Nucleus accumbens (tissue), 56 donors: ENCODE measurements around the gene HOXA7.

Experiments
- DNase-seq, 56 donors: peaks; one replicate each; lab custom pipeline; 2025; lab: John Stamatoyannopoulos, UW

The HOXA7 gene

DNA sequence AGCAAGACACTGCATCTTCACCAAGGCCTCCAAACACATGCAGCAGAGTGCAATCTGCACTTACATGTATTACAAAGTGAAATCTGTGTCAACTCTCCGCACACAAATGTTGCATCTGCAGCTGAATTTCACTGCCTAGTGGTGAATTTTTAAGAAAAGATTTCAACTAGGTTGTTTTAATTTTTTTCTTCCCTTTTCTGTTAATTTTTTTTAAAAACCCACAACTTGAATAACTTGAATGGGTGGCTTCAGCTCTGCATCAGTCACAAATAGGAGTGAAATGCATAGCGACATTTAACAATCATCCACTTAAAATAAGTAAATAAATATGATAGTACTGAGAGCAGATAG is 37.5 kb upstream of the HOXA7 start:
- no peak for DNase-seq

DNA sequence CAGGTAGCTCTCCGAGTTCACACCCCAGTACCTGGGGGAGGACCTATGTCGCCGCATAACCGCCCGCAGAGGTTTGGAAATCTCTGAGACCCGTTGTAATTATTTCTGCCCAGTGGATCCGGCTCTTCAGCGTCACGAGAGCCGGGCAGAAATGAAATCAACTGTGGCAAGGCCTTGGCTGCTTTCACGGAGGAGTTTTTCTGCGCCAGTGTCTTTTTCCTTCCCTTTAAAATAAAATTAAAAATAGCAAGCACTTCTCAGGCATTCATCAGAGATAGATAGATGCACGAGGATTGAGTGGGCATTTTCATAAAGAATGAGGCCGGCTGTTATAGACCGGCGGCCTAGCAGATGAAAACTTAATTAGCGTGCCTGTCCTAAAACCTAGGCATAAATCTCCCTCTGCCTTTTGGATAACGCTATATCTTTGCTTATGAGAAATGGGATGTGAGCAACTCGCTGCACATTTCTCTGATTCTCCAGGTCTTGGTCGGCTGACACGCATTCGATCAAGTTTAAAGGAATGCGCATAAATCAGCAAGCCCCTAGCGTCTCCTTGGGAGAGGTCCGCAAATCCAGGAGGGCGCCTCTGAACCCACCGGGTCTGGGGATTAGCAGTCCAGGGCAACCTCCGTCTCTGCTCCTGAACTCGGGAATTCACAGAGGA is 37.0 kb upstream of the HOXA7 start:
- no peak for DNase-seq

DNA sequence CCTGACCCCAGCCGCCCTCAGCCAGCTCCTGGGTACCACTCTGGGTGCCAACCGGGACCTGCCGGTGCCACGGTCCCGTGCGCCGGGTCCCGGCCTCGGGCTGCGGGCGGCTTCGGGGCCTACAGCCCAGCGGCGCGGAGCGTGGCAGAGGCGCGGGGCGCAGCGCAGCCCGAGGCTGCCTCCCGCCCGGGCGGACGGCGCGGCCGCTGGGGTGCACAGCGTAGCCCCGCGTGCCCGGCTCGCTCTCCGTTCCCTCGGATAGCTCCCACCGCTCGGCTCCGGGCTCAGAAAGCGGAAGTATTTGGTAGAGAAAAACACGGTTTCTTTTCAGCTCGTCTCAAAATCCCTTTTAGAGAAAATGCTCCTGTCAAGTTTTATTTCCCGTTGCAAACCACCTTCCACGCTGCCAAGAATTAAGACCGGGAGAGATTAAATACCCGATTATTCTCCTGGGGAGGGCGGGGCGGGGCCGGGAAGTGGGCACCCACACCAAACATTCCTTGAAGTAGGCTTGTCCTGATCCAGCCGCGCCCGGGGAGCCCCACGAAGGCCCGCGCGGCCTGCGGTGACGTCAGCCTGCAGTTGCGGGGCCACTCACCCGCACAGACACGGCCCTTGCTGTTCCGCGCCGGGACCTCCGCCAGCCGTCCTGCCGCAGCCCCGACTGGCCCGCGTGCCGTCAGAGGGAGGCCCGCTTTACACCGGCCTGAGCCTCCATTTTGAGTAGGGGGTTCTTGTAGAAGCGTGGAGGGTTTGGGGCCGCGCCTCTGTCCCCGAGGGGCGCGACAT is 36.3 kb upstream of the HOXA7 start:
- no peak for DNase-seq

DNA sequence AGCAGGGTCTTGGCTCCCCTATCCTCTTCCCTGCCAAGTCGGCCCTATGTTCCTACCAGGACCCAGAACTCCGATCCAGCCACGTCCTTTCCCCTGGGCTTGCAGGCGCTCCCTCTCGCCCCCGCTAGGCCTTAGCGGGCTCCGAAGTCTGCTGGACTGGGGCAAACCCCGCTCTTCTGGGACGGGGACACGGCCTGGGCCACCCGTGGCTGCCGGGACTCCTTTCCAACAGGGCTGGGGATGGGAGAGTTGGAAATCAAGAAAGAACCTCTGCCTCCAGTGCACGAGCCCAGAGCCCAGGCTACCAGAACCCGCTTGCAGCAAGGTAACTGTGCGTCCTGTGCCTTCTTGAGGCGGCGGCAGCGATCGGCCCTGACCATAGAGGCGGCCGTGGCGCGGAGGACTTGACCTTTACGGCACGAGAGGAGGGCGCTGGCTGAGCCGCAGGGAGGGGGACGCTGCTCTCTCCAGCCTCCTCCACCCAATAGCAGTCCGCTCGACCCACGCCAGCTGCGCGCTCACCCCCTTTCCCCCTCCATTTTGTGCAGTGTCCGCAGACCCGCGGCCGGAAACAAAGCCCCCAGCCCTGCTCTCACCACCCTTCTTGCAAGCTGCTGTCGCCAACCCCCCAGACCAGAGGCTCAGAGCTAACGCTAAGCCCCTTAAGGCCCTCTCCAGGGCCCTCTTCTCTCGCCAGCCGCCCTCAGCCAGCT is 35.5 kb upstream of the HOXA7 start:
- DNase-seq, result no peak

DNA sequence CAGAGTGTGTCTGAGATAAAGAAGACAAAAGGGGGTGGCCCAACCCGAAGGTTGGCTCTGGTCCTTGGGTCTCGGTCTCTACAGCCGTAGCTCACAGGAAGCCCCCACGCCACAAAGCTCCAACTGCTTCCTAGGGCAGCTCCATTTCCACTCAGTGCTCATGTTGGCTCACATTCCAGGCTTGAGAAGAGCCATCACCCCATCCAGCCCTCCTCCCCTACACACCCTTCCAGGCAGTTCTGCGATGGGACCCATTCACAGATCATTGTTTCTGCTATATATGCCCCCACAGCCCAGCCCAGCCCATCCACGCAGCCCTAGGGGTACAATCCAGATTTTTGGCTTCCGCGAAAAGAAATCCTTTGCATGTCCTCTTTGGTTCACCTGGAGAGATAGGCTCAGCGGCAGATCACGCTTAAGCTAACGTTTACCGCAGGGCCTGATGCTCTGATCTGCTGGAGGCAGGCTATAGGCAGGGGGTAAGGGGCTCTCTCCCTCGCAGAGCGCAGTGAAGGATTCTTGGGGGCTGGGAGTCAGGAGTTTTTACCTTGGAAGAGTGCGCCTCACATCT is 34.8 kb upstream of the HOXA7 start:
- no peak for DNase-seq

DNA sequence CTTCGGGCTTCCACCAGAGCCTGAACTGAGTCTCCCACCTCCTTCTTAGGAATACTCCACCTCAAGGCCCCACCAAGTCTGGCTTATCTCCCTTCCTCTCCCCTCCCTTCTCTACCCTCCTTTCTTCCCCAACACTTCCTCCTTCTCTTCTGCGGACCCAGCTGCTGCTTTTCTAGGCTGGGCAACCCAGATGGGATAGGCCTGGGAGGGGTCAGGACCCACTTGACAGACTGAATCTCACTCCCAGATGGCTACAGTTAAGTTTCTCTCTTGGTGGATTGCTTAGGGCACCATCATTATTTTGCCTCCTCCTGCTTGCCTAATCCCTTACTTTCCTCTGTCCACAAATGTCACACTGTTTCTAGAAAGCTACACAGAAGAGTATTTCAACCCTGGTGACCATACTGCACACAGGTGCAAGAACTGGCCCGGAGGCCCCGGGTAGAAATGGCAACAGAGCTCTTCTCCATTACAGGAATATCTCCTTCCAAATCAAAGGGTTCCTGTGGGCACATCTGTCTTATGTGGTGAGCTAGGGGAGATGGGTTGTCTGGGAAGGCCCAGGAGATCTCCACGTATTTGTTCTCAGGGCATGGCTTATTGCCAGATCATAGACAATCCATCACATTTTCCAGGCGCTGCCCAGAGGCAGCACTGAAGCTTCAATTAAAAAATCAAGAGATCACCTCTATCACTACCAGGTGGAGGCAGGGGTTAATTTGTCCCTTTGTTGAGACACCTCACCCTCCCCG is 33.7 kb upstream of the HOXA7 start:
- DNase-seq, result no peak

DNA sequence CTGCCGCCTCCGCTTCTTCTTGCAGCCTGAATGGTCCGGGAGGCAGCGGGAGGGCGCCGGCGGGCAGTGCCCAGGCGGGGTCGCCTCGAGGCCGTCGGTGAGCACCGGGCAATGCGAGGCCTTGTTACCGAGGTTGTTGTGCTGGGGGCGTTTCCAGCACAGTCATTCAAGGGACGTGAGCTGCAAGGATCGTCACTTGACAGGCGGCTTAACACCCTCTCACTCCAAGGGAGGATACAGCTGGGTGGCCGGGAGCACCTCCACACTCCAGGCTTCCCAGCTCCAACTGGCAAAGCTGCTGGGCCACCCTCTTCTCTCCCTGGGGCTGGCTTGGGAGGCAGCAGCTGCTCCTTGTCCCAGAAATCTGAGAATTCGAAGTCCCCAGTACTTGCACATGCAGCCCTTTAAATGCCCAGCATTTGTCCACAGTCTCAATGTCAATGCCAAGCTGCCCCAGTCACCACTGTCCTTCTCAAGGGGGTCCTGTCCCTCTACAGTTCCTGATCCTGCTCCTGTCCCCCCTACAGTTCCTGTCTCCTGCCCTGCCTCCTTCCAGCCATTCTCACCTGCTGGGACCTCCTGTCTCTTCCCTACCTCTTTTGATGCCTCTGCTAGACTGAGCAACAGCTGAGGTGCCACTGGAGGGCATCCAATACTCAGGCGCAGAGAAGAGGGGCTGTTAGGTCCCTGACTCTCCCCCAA is 33.0 kb upstream of the HOXA7 start:
- DNase-seq, result no peak

DNA sequence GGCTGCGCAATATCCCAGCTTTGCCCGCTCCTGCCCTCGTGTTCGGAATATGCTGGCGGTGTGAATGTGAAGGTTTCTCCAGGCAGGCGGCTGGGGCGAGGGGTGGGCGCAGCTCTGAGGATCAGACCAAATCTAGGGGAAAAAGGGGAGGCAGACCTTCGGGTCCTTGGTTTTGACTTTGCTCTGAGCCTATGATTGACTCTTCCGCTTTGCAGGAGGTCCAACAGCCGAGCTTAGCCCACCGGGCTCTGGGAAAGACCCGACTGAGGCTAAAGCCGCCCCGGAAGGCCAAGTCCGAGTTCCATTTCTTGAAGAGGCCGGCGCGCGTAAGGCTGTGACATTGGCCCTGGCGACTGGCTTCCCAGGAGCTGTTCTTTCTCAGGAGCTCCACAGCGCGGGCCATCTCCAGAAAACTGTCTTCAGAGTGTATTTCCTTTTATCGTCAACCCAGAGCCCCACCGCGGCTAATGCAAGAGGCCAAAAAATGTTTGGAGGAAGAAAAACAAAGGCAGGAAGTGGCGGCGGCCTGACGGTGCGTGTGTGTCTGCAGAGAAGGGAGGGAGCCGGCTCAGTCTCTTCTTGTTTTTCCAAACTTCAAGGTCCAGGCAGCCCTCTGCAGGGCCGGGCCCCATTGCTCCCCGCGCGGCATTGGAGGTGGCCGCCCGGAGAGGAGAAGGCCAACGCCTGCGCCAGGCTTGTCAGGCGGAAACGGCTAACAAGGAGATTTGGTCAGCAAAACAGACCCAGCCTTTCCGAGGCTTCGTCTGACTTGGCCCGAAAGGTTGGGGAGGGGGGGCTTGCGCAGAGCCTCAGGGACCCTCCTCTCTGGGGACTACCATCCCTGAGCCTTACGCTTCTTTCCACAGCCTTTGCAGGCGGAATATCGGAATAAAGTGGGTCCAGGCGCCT is 32.2 kb upstream of the HOXA7 start:
- no peak for DNase-seq

DNA sequence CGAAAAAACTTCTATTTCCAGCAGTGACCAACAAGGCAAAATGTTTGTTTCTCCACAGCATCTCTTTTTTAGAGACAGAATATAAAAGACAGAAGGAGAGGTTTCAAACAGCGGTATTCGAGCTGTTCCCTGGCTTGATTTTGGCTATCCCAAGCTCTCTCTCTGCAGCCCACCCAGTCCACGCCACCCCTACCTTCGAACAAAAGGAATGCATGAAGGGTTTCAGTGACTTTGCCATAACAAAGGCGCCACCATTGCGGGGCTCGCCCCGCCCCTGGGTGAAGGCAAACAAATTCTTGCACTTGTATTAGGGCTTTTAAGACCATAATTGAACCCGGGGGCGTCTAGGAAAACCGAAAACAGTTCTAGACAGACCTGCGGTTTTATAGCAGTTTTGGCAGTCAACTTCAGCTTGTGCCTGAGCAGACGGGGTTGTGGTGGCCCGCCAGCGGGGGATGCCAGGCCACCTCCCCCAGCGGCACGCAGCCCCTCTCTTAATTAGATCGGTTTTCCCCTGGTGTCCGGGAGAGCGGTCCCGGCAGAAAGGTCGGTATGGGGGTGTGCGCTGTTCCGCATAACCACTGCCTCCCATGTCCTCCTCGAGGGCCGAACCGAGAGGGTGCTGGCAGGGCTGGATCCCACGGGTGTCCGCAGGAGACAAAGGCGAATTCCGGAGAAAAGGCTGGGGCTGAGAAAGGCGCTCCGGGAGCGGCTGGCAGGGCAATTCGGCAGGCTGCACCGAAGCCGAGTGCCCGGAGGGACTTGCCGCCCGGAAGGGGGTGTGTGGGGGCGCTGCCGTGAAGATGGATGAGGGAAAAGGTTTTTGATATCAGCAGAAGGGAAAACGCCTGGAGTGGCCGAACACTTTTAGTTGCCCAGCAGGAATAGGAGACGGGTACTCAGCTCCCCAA is 31.3 kb upstream of the HOXA7 start:
- DNase-seq, result no peak

DNA sequence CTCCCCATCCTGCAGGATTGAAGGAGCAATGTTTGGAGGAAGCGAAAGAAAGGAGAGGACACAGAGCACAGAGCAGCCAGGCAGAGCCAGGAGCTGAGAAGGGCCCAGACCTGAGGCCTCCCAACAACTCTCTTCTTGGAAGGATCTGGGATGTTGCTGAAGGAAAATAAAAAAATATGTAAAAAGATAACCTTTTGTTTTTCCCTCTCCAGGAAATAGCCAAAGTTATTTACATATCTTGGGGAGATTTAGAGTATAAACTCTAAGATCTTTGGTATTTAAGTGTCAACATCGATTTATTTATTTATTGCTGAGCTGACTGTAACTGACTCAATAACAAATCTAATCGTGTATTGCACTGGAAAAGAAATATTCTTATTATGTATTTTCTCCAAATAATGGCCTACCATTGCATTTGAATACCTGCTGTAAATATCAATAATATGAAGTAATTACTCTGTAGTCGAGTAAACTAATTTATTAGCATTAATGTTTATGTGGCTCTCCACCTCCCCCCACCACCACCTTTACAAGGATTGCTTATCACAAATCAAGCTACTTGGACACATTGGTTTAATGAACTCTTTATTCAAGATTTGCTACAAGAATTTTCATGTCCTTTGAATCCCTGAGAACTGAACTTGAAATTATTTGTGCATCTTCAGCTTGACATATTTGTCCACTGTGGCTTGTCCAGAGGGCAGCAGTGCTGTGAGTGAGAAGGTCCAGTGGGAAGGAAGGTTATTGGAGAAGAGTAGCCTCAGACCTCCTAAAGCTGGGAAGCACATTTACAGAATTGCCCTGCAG is 30.4 kb upstream of the HOXA7 start:
- DNase-seq, result no peak

DNA sequence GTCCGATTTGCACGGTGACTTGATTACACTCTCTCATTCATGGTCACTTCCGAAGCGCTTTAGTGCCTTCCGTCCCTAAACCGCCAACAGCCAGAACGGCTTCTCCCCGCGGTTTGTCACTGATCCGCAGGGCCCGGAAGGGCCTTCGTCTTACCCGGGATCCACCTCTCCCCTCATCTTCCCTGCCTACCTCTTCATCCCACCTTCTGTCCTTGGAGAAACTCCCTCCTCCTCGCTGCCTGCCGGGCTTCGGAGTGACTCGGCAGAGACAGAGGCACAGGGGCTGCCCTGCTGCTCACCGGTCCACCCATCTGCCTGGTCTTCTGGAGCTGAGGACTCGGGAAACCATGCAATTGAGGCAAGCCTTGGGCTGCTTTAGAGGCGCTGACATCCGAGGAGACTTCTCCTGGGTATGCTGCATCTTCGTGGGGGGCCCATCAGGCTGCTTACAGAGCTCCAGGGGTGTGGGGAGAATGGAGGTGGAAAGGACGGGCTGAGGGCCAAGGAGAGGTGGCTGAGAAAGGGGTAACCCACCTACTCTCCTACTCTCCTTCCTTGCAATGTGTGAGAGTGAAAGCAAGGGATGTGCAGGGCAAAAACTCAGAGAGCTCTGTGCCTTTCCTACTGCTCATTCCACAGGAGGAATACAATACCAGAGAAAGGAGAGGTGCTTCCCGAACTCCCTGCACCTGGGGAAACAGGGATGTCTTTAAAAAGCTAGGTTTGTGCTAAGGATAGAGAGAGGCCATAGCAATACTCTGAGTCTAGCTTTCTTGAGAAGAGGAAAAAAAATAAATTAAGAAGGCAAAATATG is 29.6 kb upstream of the HOXA7 start:
- no peak for DNase-seq

DNA sequence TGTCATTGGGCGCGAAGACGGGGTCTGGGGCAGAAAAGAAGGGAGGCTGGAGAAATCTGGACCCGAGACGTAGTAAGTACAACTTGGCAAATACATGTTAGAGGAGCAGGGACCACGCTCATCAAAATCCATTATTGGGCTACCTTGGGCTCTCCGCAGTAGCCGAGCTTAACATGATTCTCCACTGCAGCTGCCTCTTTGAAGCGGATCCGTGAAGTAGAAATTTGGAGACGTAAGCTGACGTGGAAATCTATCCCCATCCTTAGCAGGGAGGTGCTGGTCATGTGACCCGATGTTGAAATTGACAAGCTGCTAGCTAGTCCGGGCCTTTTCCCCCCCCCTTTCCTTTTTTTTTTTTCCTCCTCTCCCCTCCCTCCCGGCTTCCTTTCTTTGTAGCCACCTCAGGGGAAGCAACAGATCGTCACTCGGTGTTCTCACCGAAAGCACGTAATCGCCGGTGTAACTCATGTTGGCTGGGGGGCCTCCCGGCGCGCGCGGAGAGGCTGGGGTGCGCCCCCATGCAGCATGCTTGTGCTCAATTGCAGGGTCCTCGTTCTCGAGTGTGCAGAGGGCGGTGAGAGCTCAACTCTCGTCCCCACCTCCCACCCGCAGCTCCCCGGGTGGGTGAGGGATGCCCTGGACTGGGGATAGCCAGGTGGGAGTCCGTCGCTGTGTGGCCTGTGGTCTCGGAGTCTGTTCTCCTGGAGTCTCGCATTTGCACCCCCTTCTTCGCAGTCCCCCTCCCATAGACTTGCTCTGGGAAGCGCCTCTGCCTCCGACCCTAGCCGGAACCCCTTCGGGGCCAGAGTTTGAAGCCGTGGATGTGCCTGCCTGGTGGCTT is 28.8 kb upstream of the HOXA7 start, which contains the start of gene HOXA11:
Gene HOXA11 (minus strand): TSS at position 220 of the 841 bp plus-strand sequence. CDS start 88 bp downstream, at position 132.
- no peak for DNase-seq

DNA sequence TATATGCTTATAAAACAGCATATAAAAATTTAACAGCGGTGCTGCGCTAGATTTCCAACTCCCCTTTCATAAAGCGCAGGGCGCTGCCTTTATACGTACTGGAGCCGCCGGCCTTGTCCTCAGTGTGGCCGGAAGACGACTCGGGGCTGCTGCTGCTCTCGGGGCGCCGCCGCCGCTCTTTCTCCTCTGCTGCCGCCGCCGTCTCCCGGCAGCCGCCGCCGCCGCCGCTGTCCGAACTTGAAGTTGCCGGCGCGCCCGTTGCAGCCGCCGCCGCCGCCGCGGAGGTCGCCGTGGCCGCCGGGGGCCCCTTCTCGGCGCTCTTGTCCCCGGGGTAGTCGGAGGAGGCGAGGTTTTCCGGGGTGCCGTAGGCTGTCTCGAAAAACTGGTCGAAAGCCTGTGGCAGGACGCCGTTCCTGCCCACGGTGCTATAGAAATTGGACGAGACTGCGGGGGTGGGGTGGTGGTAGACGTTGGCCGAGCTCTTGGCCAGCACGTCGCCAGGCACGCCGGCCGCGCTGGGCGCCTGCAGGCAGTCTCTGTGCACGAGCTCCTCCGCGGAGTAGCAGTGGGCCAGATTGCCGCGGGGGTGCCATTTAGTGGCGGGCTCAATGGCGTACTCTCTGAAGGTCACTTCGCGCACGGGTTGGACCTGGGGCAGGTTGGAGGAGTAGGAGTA is 28.0 kb upstream of the HOXA7 start:
- no peak for DNase-seq

DNA sequence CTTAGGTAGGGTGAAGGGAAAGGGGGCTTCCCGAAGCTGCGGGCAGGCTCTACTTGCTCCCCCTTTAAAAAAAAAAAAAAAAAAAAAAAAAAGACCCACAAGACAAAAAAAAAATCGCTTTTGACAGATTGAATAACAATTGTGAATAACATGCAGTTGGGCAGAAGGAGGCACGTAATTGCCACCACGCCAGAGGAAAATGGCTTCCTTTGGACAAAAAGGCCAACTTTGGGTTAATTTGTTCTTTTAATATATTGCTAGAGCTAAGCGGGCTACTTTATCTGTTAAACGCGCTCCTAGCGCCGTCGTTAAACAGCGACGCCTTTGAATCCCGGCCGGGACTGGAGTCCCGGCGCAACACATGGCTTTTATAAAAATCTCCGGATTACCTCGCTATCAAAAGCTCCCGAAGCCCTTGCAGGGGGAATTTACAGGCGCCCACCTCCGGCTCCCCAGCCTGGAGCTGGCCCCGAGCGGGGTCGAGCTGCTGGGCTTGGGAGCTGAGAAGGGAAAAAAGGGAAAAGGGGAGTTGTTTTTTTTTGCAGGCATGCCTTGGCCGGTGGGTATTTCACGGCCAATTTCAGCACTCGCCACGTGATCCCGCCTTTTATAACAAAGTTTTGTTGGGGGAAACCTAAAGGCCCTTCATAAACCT is 27.3 kb upstream of the HOXA7 start:
- DNase-seq, result no peak
